Stimulated activated CD8-positive, alpha-beta memory T cell treated with anti-CD3 and anti-CD28 coated beads, Interleukin-4, amount 100 ng/mL, for 48 hours (primary cell): ENCODE measurements around the gene ADAM20.
"Not testable (repeated sequence)": the region's sequence is repeated elsewhere in the genome, so short reads cannot be mapped to it uniquely, and the experiment has no call there.

Source experiments
- DNase-seq: peaks from one replicate; pipeline ENCODE4 v3.0.0-alpha.2; 2020

The ADAM20 gene

GRCh38 chr14:70534904-70535303 lies at the start of gene ADAM20:
ADAM20 (minus strand) TSS chr14:70535004; CDS start chr14:70524757, 10,247 bp downstream.
- DNase-seq = no peak

- no peak for DNase-seq
Observed at GRCh38 chr14:70576891-70577290, 42.1 kb upstream of the ADAM20 start.

DNA sequence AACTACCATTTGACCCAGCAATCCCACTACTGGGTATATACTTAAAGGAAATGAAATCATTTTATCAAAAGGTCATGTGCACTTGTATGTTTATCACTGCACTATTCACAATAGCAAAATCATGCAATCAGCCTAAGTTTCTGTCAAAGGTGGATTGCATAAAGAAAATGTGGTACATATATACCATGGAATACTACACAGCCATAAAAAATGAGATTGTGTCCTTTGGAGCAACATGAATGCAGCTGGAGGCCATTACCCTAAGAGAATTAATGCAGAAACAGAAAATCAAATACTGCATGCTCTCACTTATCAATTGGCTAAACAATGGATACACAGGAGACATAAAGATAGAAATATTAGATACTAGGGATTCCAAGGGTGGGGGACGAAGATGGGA lies 38.2 kb upstream of the ADAM20 start:
- DNase-seq = no peak

DNA sequence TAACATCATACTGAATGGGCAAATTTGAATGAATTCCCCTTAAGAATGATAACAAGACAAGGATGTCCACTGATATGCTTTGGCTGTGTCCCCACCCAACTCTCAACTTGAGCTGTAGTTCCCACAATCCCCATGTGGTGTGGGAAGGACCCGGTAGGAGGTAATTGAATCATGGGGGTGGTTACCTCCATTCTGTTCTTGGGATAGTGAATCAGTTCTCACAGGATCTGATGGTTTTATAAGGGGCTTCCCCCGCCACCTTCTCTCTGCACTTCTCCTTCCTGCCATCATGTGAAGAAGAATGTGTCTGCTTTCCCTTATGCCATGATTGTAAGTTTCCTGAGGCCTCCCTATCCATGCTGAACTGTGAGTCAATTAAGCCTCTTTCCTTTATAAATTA lies 36.3 kb upstream of the ADAM20 start:
- DNase-seq = no peak

GRCh38 chr14:70567791-70568190 lies 33.0 kb upstream of the ADAM20 start:
- peak; percentile 35 for DNase-seq

- DNase-seq = no peak
Observed at GRCh38 chr14:70563869-70564268, 29.1 kb upstream of the ADAM20 start.

DNA sequence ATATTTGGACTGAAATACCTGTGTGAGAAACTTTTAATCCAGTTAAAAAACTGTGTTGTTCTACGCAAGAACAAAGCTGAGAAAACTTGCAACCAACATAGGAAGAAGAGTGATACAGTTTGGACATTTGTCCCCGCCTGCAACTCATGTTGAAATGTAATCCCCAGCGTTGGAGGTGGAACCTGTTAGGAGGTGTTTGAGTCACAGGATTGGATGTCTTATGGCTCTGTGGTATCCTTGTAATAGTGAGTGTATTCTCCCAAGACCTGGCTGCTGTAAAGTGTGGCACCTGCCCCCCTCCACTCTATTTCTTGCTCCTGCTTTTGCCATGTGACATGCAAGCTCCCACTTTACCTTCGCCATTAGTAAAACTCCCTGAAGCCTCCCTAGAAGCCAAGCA lies 28.6 kb upstream of the ADAM20 start:
- no peak for DNase-seq

DNA sequence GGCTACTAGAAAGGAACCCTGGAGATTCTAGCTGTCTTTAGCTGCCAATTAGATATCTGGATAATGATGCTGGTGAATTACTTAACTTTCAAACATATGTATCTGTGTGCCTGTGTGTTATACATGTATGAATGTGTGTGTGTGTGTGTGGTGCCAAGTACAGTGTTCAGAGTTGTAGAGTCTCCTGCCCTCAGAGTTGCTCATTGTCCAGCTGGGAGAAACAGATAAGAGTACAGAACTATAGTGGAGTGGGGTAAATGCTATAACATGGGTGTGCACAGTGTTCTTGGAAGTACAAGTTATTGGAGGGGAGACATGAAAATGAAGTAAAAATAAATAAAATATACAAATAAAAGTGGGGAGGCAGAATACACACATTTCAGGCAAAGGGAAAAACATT lies 23.6 kb upstream of the ADAM20 start:
- DNase-seq = no peak

DNA sequence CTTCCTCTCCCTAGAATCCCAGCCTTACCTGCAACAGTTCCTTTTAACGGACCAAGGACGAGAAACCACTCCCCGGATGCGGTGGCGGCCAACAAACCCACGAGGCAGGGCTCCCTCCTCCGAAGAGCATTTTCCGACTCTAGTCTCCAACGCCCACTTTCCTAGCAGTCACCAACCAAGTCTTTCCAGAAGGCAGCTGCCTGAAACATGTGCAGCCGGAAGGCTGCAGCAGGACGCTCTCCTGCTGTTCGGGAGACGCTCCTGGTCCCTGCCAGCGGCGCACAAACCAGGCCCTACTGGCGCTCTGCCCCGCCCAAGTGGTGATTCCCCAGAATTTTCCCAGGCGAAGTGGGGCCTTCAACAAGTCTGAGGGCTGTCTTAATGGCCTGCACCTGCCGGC lies 21.1 kb upstream of the ADAM20 start:
- no peak for DNase-seq

GRCh38 chr14:70538087-70538486 lies 3.3 kb upstream of the ADAM20 start:
- no peak for DNase-seq

DNA sequence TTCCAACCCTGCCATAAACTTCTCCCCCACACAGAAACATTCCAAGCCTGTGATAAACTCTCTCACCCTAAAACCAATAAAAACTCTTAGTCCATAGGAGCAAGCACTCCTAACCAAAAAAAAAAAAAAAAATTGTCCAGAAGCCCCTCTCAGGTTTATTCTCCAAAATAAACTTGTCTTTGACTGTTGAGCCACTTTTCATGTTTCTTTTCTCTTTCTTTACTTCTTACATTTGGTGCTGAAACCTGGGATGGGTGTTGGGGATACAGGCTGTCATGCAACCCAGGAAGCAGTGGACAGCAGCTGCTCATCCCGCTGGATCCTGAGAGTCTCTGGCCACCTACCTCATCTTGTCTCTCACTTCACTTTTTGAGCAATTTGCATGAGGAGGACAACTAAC lies 2.0 kb upstream of the ADAM20 start:
- no peak for DNase-seq

GRCh38 chr14:70530417-70530816 lies 4.4 kb downstream of the ADAM20 start:
- no peak for DNase-seq

- no peak for DNase-seq
Observed at GRCh38 chr14:70527501-70528105, 7.2 kb downstream of the ADAM20 start.

- DNase-seq = no peak
Observed at GRCh38 chr14:70525691-70526090, 9.1 kb downstream of the ADAM20 start.

DNA sequence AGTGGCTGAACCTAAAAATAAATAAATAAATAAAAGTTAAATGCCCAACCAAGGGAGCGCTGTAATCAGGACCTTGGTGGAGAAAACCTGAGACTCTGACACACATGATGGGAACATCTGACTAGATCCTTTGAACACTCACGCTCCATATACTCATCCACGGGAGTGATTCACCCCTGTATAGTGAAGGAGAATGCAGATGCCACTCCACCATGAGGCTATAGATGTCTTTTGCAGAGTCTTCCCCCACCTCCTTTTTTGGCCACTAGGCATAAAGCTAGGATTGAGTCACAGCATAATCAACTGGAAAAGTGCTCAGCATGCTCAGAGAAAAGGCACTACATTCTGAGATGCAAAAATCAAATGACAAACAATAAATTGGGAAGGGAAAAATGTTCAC lies 19.0 kb downstream of the ADAM20 start:
- no peak for DNase-seq

DNA sequence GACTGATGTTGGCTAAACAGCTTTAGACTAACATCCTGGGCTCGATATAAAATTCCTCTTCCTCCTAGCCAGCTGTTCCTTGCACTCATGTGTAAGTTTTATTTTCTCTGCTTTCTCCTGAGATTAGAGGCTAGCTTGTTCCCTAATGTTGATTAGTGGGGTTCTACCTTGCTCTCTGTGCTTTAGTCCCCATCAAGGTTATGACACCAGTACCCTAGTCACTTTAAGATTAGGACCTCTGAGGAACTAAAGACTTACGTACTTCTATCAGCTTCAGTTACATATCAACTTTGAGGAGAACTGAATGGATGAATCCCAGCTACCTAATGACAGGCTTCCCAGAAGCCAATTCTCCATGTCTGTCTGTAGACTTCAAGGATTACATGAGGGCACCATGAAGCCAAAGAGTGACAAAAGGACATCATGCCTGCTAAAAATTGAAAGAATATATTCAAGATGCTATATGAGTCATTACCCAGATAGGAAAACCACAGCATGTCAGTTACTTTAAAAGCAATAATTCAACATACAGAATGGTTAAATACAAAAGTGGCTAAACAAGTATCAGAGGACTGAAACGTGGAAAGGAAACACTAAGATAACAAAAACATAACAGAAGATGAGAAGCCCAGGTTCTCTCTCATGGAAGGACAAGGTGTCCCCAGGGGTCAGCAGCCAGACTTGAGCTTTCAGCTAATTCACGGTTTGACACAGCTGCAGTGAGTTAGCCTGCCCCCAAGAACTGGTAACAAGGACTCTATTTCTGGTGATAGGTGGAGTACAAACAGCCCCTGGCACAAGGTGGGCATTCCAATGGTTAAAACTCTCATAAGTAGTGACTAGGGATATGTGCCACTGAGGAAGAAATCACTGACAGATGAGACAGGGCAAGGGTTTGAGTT lies 20.4 kb downstream of the ADAM20 start:
- no peak for DNase-seq

- no peak for DNase-seq
Observed at GRCh38 chr14:70498191-70498590, 36.6 kb downstream of the ADAM20 start.

GRCh38 chr14:70489579-70490200 lies 45.1 kb downstream of the ADAM20 start:
- DNase-seq = no peak

GRCh38 chr14:70477356-70478105 lies 57.3 kb downstream of the ADAM20 start:
- not testable (repeated sequence) for DNase-seq

DNA sequence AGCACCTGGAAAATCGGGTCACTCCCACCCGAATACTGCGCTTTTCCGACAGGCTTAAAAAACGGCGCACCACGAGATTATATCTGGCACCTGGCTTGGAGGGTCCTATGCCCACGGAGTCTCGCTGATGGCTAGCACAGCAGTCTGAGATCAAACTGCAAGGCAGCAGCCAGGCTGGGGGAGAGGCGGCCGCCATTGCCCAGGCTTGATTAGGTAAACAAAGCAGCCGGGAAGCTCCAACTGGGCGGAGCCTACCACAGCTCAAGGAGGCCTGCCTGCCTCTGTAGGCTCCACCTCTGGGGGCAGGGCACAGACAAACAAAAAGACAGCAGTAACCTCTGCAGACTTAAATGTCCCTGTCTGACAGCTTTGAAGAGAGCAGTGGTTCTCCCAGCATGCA lies 59.3 kb downstream of the ADAM20 start:
- DNase-seq = not testable (repeated sequence)

DNA sequence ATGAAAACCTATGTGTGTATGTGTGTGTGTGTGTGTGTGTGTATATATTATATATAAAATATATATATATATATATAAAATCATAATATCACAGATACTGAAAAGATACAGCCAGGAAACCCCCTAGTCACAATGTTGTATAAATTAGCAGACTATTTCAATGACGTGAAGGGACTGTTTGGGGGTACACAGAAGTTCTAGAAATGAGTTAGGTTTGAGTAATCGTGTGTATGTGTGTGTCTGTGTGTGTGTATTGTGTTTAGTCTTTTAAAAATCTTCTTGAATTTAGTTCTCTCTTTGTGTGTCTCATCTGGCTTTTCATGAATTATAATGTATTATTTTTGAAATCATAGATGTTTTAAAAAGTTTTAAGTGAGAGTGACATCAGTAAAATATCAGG lies 61.0 kb downstream of the ADAM20 start:
- no peak for DNase-seq
